Smooth muscle cell (in vitro differentiated cells): ENCODE data around the gene ARL14EPL. TPM values are rescaled to one million over a fixed set of nuclear protein-coding genes. Genes with fewer than 3 reads are reported as not detected.

Experiments used
- DNase-seq: peaks from one replicate; lab custom pipeline; 2025; ENCODE audit not compliant: unreplicated experiment; lab: John Stamatoyannopoulos, UW
- H2AFZ ChIP-seq: fragments of 200-600 bp; sonication (generic); 2 replicates; pipeline ENCODE4 v1.6.0; 2016; ENCODE audit warnings: antibody characterized with exemption, low read depth, mild to moderate bottlenecking
- H3F3A ChIP-seq: fragments of 200-600 bp; sonication (generic); 2 replicates; pipeline ENCODE4 v1.6.0; 2017; ENCODE audit warnings: antibody characterized with exemption, low read depth
- H3K27ac ChIP-seq: fragments of 200-600 bp; sonication (generic); 2 replicates; pipeline ENCODE4 v1.5.1; 2016; ENCODE audit warnings: low read depth, mild to moderate bottlenecking
- H3K27me3 ChIP-seq: fragments of 200-600 bp; sonication (generic); 2 replicates; pipeline ENCODE4 v1.6.1; 2016; ENCODE audit warnings: low read depth, mild to moderate bottlenecking
- H3K36me3 ChIP-seq: fragments of 200-600 bp; sonication (generic); 2 replicates; pipeline ENCODE4 v1.5.1; 2016; ENCODE audit warnings: low read depth
- H3K4me1 ChIP-seq: fragments of 200-600 bp; sonication (generic); 2 replicates; pipeline ENCODE4 v1.5.1; 2016; ENCODE audit warnings: low read depth
- H3K4me2 ChIP-seq: fragments of 200-600 bp; sonication (generic); 2 replicates; pipeline ENCODE4 v1.6.0; 2016; ENCODE audit warnings: mild to moderate bottlenecking
- H3K4me3 ChIP-seq: fragments of 200-600 bp; sonication (generic); 2 replicates; pipeline ENCODE4 v1.5.1; 2016; ENCODE audit warnings: mild to moderate bottlenecking
- H3K79me2 ChIP-seq: fragments of 200-600 bp; sonication (generic); 2 replicates; pipeline ENCODE4 v1.6.0; 2016; ENCODE audit warnings: low read depth, mild to moderate bottlenecking
- H3K9ac ChIP-seq: fragments of 200-600 bp; sonication (generic); 2 replicates; pipeline ENCODE4 v1.6.0; 2016; ENCODE audit warnings: low read depth
- H3K9me3 ChIP-seq: fragments of 200-600 bp; sonication (generic); replicated peaks from 2 replicates; pipeline ENCODE4 v1.5.1; 2016; ENCODE audit warnings: low read depth
- H4K20me1 ChIP-seq: fragments of 200-600 bp; sonication (generic); 2 replicates; pipeline ENCODE4 v1.6.0; 2016; ENCODE audit warnings: low read depth
- CTCF ChIP-seq: fragments of 200-600 bp; sonication (generic); IDR thresholded peaks from 2 replicates; pipeline ENCODE4 v1.5.1; 2017; ENCODE audit warnings: borderline replicate concordance, mild to moderate bottlenecking, antibody characterized with exemption; ENCODE audit not compliant: insufficient read depth, poor library complexity, severe bottlenecking
- WGBS: methylation state at CpG from one replicate; pipeline ENCODE4 v1.1.7; 2016; ENCODE audit warnings: low lambda C conversion rate; 5-methylcytosine and 5-hydroxymethylcytosine counted together
- polyA plus RNA-seq: library from polyadenylated mRNA; unstranded; fragments of >200 nt; fragmentation: Nextera tagmentation; extraction: Ambion mirVana; gene quantifications from 2 replicates; pipeline ENCODE4 v1.2.1, GENCODE V29; 2016
- total RNA-seq: library from RNA; depleted of rRNA; stranded (reverse); fragments of >200 nt; gene quantifications from 2 replicates; pipeline ENCODE4 v1.2.3, GENCODE V29; 2014

ARL14EPL gene
- total and polyA plus RNA-seq, 2 experiments from 2014 or later, result not detected

DNA sequence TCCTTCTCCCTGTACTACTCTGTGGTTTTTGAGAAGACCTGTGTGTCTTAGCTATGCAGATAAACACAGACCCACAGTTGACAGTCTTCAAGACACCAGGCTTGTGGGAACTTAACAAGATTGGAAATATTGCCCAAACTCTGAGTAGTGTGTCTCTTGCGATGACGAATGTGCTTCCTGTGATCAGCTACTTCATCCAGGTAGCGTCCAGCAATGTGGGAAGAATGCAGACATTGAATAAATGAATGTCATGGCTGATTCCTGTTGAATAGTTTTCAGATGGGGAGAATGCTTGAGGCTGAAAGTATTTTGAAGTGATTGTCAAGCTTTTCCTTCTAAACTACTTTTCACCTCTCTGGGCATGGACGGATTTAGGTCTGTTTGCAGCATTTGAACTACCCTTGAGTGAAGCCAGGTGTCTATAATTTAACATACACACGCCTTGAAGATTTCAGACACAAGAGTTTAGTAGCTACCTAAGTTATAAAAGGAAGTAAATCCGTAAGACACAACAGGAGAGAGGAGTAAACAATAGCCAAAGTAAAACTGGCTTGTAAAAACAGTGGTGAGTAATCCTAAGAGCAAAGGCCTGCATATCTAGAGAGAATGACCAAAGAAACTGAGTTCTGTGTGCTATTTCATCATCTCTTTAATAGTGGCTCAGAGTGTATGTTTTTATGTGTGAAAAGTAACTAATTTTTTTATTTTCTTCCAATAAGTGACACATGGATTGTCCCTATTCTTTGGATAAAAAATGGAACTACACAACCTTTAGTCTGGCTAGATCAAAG lies 30.0 kb upstream of the ARL14EPL start:
- no peak for DNase-seq

GRCh38 chr5:116004248-116004647 lies 28.0 kb upstream of the ARL14EPL start:
- H3K27me3 ChIP-seq, result no peaks in the 10 kb centered on the region
- H3K27ac ChIP-seq, result no peak overlapping the region
- 89% methylated on average over 3 of the region's 3 CpGs for WGBS
- H2AFZ ChIP-seq, result no peak overlapping the region
- no peaks in the 10 kb centered on the region for H3K79me2 ChIP-seq
- TF ChIP-seq CTCF, result no peak
- no peaks in the 10 kb centered on the region for H3K9me3 ChIP-seq
- DNase-seq, result no peak
- no peaks in the 10 kb centered on the region for H4K20me1 ChIP-seq
- peaks cover 6% of the 10 kb centered on the region for H3K4me1 ChIP-seq
- H3K9ac ChIP-seq, result no peak overlapping the region
- H3K4me2 ChIP-seq, result no peak overlapping the region
- peaks cover 2% of the 10 kb centered on the region for H3F3A ChIP-seq
- no peaks in the 10 kb centered on the region for H3K36me3 ChIP-seq
- H3K4me3 ChIP-seq, result no peak overlapping the region

More for the DNA sequence above, 30.0 kb upstream of the ARL14EPL start:
- no peak overlapping the region for H3K4me2 ChIP-seq
- 78% methylated on average over 6 of the region's 6 CpGs for WGBS
- no peaks in the 10 kb centered on the region for H3K27me3 ChIP-seq
- H3K79me2 ChIP-seq, result no peaks in the 10 kb centered on the region
- no peak overlapping the region for H3K9ac ChIP-seq
- no peaks in the 10 kb centered on the region for H3K9me3 ChIP-seq
- TF ChIP-seq CTCF, result no peak
- peaks cover 6% of the 10 kb centered on the region for H3K4me1 ChIP-seq
- H3F3A ChIP-seq, result peaks cover 2% of the 10 kb centered on the region
- H3K27ac ChIP-seq, result peak overlapping the region; percentile 24
- H3K4me3 ChIP-seq, result no peak overlapping the region
- H3K36me3 ChIP-seq, result no peaks in the 10 kb centered on the region
- no peaks in the 10 kb centered on the region for H4K20me1 ChIP-seq
- H2AFZ ChIP-seq, result peak overlapping the region; percentile 33

DNA sequence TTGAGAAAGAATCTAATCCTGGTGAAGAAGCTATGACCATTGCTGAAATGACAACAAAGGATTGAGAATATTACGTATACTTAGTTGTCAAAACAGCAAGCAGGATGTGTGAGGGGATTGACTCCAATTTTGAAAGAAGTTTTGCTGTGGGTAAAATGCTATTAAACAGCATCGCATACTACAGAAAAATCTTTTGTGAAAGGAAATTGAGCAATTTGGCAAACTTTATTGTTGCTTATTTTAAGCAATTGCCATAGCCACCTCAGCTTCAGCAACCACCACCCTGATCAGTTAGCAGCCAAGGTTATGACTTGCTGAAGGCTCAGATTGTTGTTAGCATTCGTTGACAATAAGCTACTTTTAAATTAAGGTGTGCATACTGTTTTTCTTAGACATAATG lies 22.5 kb upstream of the ARL14EPL start:
- Histone ChIP-seq H3K9me3 (no peaks in the 10 kb centered on the region), H3K9ac (no peak overlapping the region), H3K27ac (no peak overlapping the region), H3K4me2 (no peak overlapping the region), H3F3A (no peaks in the 10 kb centered on the region), H3K36me3 (no peaks in the 10 kb centered on the region), H3K79me2 (no peaks in the 10 kb centered on the region), H3K4me1 (no peaks in the 10 kb centered on the region), H2AFZ (no peak overlapping the region), H3K27me3 (no peaks in the 10 kb centered on the region), H3K4me3 (no peak overlapping the region), H4K20me1 (no peaks in the 10 kb centered on the region)
- no peak for DNase-seq
- WGBS, result 95% methylated on average over 3 of the region's 3 CpGs
- TF ChIP-seq CTCF, result no peak

- H3F3A ChIP-seq, result no peaks in the 10 kb centered on the region
- TF ChIP-seq CTCF, result no peak
- H2AFZ ChIP-seq, result no peak overlapping the region
- no peaks in the 10 kb centered on the region for H3K9me3 ChIP-seq
- no peak for DNase-seq
- no peak overlapping the region for H3K4me3 ChIP-seq
- no peaks in the 10 kb centered on the region for H3K4me1 ChIP-seq
- H3K4me2 ChIP-seq, result no peak overlapping the region
- no peak overlapping the region for H3K9ac ChIP-seq
- H3K27me3 ChIP-seq, result no peaks in the 10 kb centered on the region
- no peak overlapping the region for H3K27ac ChIP-seq
- H4K20me1 ChIP-seq, result no peaks in the 10 kb centered on the region
- H3K79me2 ChIP-seq, result no peaks in the 10 kb centered on the region
- no peaks in the 10 kb centered on the region for H3K36me3 ChIP-seq
Measured at GRCh38 chr5:116011046-116011445, 21.2 kb upstream of the ARL14EPL start.
